Measurements from ENCODE around the gene CAMTA1. TPM values are rescaled to one million over a fixed set of nuclear protein-coding genes. Genes with fewer than 3 reads are reported as not detected.
A peak's percentile ranks its signal among the peaks of the same experiment; 100 is the strongest.

Gene CAMTA1
- total RNA-seq, 1 donor from 2014 or later: 79.3 TPM

- DNase-seq (ENCODE audit: low read depth): no peak
Measured at GRCh38 chr1:7719468-7720094, 934.3 kb downstream of the CAMTA1 start.

GRCh38 chr1:7721940-7722669 is 936.9 kb downstream of the CAMTA1 start:
- DNase-seq (ENCODE audit: low read depth): no peak

- no peak for DNase-seq (ENCODE audit: low read depth)
Measured at GRCh38 chr1:7722670-7723012, 937.4 kb downstream of the CAMTA1 start.

GRCh38 chr1:7726623-7727022 is 941.4 kb downstream of the CAMTA1 start:
- DNase-seq (ENCODE audit: low read depth): no peak

GRCh38 chr1:7727809-7728471 is 942.7 kb downstream of the CAMTA1 start:
- no peak for DNase-seq (ENCODE audit: low read depth)

- no peak for DNase-seq (ENCODE audit: low read depth)
Measured at GRCh38 chr1:7729761-7730160, 944.5 kb downstream of the CAMTA1 start.

GRCh38 chr1:7732331-7732730 is 947.1 kb downstream of the CAMTA1 start:
- no peak for DNase-seq (ENCODE audit: low read depth)

GRCh38 chr1:7733276-7733675 is 948.0 kb downstream of the CAMTA1 start:
- no peak for DNase-seq (ENCODE audit: low read depth)

GRCh38 chr1:7738044-7738443 is 952.8 kb downstream of the CAMTA1 start:
- no peak for DNase-seq (ENCODE audit: low read depth)

GRCh38 chr1:7743346-7743745 is 958.1 kb downstream of the CAMTA1 start:
- DNase-seq (ENCODE audit: low read depth): no peak

- no peak for DNase-seq (ENCODE audit: low read depth)
Measured at GRCh38 chr1:7744882-7745281, 959.6 kb downstream of the CAMTA1 start.

GRCh38 chr1:7745783-7746182 is 960.5 kb downstream of the CAMTA1 start:
- DNase-seq (ENCODE audit: low read depth): peak; percentile 83

- peak; percentile 2 for DNase-seq (ENCODE audit: low read depth)
Measured at GRCh38 chr1:7747605-7748004, 962.4 kb downstream of the CAMTA1 start.

GRCh38 chr1:7749126-7749525 is 963.9 kb downstream of the CAMTA1 start:
- no peak for DNase-seq (ENCODE audit: low read depth)

- no peak for DNase-seq (ENCODE audit: low read depth)
Measured at GRCh38 chr1:7751174-7751573, 965.9 kb downstream of the CAMTA1 start.

- DNase-seq (ENCODE audit: low read depth): peak; percentile 72
Measured at GRCh38 chr1:7752512-7753417, 967.5 kb downstream of the CAMTA1 start.

- DNase-seq (ENCODE audit: low read depth): no peak
Measured at GRCh38 chr1:7753641-7754040, 968.4 kb downstream of the CAMTA1 start.

- DNase-seq (ENCODE audit: low read depth): no peak
Measured at GRCh38 chr1:7754234-7754633, 969.0 kb downstream of the CAMTA1 start.

GRCh38 chr1:7755448-7755847 is 970.2 kb downstream of the CAMTA1 start:
- DNase-seq (ENCODE audit: low read depth): no peak

GRCh38 chr1:7760245-7760644 is 975.0 kb downstream of the CAMTA1 start:
- no peak for DNase-seq (ENCODE audit: low read depth)

GRCh38 chr1:7761103-7761502 is 975.8 kb downstream of the CAMTA1 start:
- no peak for DNase-seq (ENCODE audit: low read depth)

- DNase-seq (ENCODE audit: low read depth): no peak
Measured at GRCh38 chr1:7767176-7767575, 981.9 kb downstream of the CAMTA1 start.
